Endothelial cell of hepatic sinusoid (primary cell): Measurements from ENCODE around the gene DDX39B.
"Not testable (repeated sequence)": the region's sequence is repeated elsewhere in the genome, so short reads cannot be mapped to it uniquely, and the experiment has no call there.

Experiments used
- in situ Hi-C: cut with HindIII; loops from 2 replicates; pipeline ENCODE4 v1.10.0; 2017; ENCODE audit warnings: low sequenced_read_pairs

The DDX39B gene

DNA sequence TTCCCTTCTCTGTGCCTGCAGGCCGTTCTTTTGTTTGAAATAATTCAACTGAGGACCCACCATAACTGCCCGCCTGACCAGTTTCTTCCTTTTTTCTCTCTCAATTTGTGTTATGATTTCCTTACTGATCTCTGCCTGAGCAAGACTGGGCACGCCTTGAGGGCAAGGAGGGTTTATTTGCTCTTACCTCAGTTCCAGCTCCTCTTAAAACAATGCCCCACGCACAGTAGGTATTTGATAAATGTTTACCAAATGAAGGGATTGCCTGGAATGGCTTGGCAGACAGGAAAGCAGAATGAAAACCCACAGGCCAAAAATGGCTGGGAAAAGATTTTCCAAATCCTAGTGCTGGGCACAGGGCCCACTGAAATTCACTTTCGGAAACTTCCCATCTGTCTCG lies 54.1 kb downstream of the DDX39B start:
- in situ Hi-C loops: not testable (repeated sequence)

GRCh38 chr6:31486065-31486837 lies 55.6 kb downstream of the DDX39B start:
- in situ Hi-C loops: not testable (repeated sequence)

- in situ Hi-C loops: no loop called here
Measured at GRCh38 chr6:31485055-31485454, 56.7 kb downstream of the DDX39B start.

DNA sequence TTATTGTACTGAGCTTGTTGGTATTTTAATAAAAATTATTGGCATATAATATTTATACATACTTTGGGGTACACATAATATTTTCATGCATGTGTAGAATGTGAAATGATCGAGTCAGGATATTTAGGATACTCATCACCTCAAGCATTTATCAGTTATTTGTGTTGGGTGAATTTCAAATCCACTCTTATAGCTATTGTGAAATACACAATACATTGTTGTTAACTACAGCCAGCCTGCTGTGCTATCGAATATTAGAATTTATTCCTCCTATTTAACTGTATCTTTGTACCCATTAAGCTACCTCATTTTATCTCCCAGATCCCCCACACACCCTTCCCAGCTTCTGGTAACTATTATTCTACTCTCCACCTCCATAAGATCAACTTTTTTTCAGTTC lies 58.4 kb downstream of the DDX39B start:
- in situ Hi-C loops: loop anchor here (5.0 kb wide), 1 partner anchor 41 kb away; no protein-coding TSS in a partner anchor

DNA sequence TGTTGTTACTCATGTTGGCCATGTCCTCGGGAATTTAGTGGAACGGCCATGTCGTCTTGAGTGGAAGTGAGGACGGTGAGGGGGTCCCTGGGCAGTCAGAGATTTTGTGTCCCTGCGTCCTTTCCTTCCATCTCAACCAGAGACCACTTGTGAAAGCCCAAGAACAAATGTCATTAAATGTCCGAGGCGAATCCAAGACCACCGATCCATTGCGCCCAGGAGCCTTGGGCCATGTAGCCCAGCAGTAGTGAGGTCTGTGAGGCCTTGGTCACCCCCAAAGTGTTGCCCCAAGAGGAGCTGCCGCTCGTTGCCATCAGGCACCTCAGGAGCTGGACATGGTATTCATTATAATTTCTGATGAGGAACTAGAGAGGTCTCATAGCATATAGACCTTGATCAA lies 61.2 kb downstream of the DDX39B start:
- in situ Hi-C loops: loop anchor here (5.0 kb wide), 1 partner anchor 38 kb away; no protein-coding TSS in a partner anchor
